K562 (cell line): Measurements from ENCODE around the gene PRPF39. TPM values are rescaled to one million over a fixed set of nuclear protein-coding genes. Genes with fewer than 3 reads are reported as not detected.

Experiments
- ARID2 ChIP-seq: fragments of 450-650 bp; IDR thresholded peaks from 2 replicates; pipeline ENCODE4 v1.6.1; 2017; ENCODE audit warnings: antibody characterized with exemption, mild to moderate bottlenecking
- C11orf30 ChIP-seq: fragments of 450-650 bp; IDR thresholded peaks from 2 replicates; pipeline ENCODE4 v1.6.1; 2016; ENCODE audit warnings: low read depth, mild to moderate bottlenecking
- CCNT2 ChIP-seq: IDR thresholded peaks from 2 replicates; pipeline ENCODE4 v1.6.1; 2011; ENCODE audit warnings: borderline replicate concordance, low read depth, mild to moderate bottlenecking, moderate library complexity, mixed read lengths, low read length; ENCODE audit not compliant: insufficient read length; ENCODE audit errors: extremely low read depth
- EP300 ChIP-seq: IDR thresholded peaks from 2 replicates; pipeline ENCODE4 v1.6.1; 2012; ENCODE audit warnings: low read length, improper control_type of control experiment
- FOXK2 ChIP-seq, 2 experiments: fragments of 450-650 bp; IDR thresholded peaks in 1 of 2; conservative IDR thresholded peaks in 1 of 2; 2 replicates each; pipeline ENCODE4 v1.6.1; 2016; ENCODE audit warnings: low read depth in 2 of 2, mild to moderate bottlenecking in 1 of 2
- GATAD2B ChIP-seq: fragments of 450-650 bp; IDR thresholded peaks from 2 replicates; pipeline ENCODE4 v1.6.1; 2017; ENCODE audit warnings: mild to moderate bottlenecking, borderline replicate concordance
- HNRNPL ChIP-seq: fragments of 200-400 bp; formaldehyde crosslinking; IDR thresholded peaks from 2 replicates; pipeline ENCODE4 v1.6.1; 2017; ENCODE audit warnings: low read depth, mild to moderate bottlenecking, low read length
- KLF1 ChIP-seq: fragments of 450-650 bp; IDR thresholded peaks from 2 replicates; pipeline ENCODE4 v1.6.1; 2016; ENCODE audit warnings: missing genetic modification characterization, missing compliant biosample characterization
- MYC ChIP-seq, 2 experiments: fragments of 250-450 bp in 1 of 2; sonication (Bioruptor Pico) in 1 of 2; IDR thresholded peaks; 2 replicates each; pipeline versions ENCODE4 v1.5.1 to v1.6.1; 2012 to 2021; ENCODE audit warnings: low read depth in 2 of 2, borderline replicate concordance in 1 of 2, improper control_type of control experiment in 1 of 2, low read length in 1 of 2, mild to moderate bottlenecking in 1 of 2, moderate library complexity in 1 of 2
- POLR2B ChIP-seq: fragments of 450-650 bp; IDR thresholded peaks from 2 replicates; pipeline ENCODE4 v1.6.1; 2018; ENCODE audit warnings: low read depth; ENCODE audit not compliant: partially characterized antibody
- TAF1 ChIP-seq: IDR thresholded peaks from 2 replicates; pipeline ENCODE4 v1.6.1; 2011; ENCODE audit warnings: mild to moderate bottlenecking, low read length, moderate library complexity; ENCODE audit not compliant: insufficient read depth, control insufficient read depth, severe bottlenecking; ENCODE audit errors: extremely low read depth
- ZNF696 ChIP-seq: fragments of 250-450 bp; sonication (Bioruptor Pico); conservative IDR thresholded peaks from 2 replicates; pipeline ENCODE4 v1.4.0; 2020; ENCODE audit warnings: mild to moderate bottlenecking, moderate library complexity
- polyA plus RNA-seq, 8 experiments: library from polyadenylated mRNA; depleted of rRNA in 4 of 8; stranded (reverse) in 5 of 8; unstranded in 3 of 8; fragments of >200 nt; fragmentation: Nextera tagmentation in 2 of 8; fragmentation: Illumina TruSeq in 1 of 8; extraction: Ambion mirVana in 2 of 8; extraction: Trizol in 1 of 8; gene quantifications; 2 replicates each; pipeline versions ENCODE4 v1.2.1 to v1.2.3, GENCODE V29; 2011 to 2014; ENCODE audit warnings: inconsistent platforms in 1 of 8, missing spikeins in 1 of 8
- total RNA-seq, 7 experiments: library from RNA; depleted of rRNA in 6 of 7; stranded (reverse); fragments of >200 nt in 6 of 7; fragmentation: Illumina TruSeq in 2 of 7; extraction: Trizol in 2 of 7; gene quantifications; 2 replicates each; pipeline versions ENCODE4 v1.2.1 to v1.2.3, GENCODE V29; 2011 to 2021; ENCODE audit warnings: low replicate concordance in 1 of 7
- TF ChIP-seq, protein P1 (sequence below): sonication (generic); formaldehyde crosslinking; IDR thresholded peaks from 2 replicates; pipeline ENCODE4 v1.8.0; 2023; ENCODE audit warnings: missing genetic modification reagents, mild to moderate bottlenecking, borderline replicate concordance
- TF ChIP-seq, protein P2 (sequence below): IDR thresholded peaks from 2 replicates; pipeline ENCODE4 v1.6.1; 2011; ENCODE audit not compliant: insufficient read length; ENCODE audit errors: extremely low read depth
- TF ChIP-seq, protein P3 (sequence below): fragments of 250-450 bp; sonication (Bioruptor Pico); IDR thresholded peaks from 2 replicates; pipeline ENCODE4 v1.5.0; 2020; ENCODE audit warnings: mild to moderate bottlenecking
- TF ChIP-seq, protein P4 (sequence below): sonication (generic); formaldehyde crosslinking; IDR thresholded peaks from 2 replicates; pipeline ENCODE4 v1.8.1; 2023; ENCODE audit warnings: mild to moderate bottlenecking, missing genetic modification reagents

The PRPF39 gene
- total and polyA plus RNA-seq, 9 of the 15 experiments (the other 6 are each of a cell fraction or from before 2014, with no cell fraction given), result 13.3 to 50.4 (median 24.8) TPM

- TF ChIP-seq, protein P1, sequence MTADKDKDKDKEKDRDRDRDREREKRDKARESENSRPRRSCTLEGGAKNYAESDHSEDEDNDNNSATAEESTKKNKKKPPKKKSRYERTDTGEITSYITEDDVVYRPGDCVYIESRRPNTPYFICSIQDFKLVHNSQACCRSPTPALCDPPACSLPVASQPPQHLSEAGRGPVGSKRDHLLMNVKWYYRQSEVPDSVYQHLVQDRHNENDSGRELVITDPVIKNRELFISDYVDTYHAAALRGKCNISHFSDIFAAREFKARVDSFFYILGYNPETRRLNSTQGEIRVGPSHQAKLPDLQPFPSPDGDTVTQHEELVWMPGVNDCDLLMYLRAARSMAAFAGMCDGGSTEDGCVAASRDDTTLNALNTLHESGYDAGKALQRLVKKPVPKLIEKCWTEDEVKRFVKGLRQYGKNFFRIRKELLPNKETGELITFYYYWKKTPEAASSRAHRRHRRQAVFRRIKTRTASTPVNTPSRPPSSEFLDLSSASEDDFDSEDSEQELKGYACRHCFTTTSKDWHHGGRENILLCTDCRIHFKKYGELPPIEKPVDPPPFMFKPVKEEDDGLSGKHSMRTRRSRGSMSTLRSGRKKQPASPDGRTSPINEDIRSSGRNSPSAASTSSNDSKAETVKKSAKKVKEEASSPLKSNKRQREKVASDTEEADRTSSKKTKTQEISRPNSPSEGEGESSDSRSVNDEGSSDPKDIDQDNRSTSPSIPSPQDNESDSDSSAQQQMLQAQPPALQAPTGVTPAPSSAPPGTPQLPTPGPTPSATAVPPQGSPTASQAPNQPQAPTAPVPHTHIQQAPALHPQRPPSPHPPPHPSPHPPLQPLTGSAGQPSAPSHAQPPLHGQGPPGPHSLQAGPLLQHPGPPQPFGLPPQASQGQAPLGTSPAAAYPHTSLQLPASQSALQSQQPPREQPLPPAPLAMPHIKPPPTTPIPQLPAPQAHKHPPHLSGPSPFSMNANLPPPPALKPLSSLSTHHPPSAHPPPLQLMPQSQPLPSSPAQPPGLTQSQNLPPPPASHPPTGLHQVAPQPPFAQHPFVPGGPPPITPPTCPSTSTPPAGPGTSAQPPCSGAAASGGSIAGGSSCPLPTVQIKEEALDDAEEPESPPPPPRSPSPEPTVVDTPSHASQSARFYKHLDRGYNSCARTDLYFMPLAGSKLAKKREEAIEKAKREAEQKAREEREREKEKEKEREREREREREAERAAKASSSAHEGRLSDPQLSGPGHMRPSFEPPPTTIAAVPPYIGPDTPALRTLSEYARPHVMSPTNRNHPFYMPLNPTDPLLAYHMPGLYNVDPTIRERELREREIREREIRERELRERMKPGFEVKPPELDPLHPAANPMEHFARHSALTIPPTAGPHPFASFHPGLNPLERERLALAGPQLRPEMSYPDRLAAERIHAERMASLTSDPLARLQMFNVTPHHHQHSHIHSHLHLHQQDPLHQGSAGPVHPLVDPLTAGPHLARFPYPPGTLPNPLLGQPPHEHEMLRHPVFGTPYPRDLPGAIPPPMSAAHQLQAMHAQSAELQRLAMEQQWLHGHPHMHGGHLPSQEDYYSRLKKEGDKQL (CRISPR knock-in tag), result no peak
- TF ChIP-seq C11orf30, result peak; percentile 68
- TF ChIP-seq GATAD2B, result no peak
- peak; percentile 57 for TF ChIP-seq POLR2B
- TF ChIP-seq ZNF696, result no peak
- TF ChIP-seq HNRNPL, result no peak
- TF ChIP-seq, protein P2, sequence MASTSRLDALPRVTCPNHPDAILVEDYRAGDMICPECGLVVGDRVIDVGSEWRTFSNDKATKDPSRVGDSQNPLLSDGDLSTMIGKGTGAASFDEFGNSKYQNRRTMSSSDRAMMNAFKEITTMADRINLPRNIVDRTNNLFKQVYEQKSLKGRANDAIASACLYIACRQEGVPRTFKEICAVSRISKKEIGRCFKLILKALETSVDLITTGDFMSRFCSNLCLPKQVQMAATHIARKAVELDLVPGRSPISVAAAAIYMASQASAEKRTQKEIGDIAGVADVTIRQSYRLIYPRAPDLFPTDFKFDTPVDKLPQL, result no peak
- peak; percentile 49 to 74; a peak in 3 of 4 replicates for TF ChIP-seq FOXK2 (conservative IDR thresholded peaks at IDR 0.05 in 1 of 2, IDR thresholded peaks at IDR 0.05 in 1 of 2; ENCODE audit: low read depth in 2 of 2)
- peak; percentile 20; the same call in 1 of the 2 replicates for TF ChIP-seq EP300
- no peak for TF ChIP-seq KLF1 (tag)
- peak; percentile 60 for TF ChIP-seq TAF1
- TF ChIP-seq, protein P3, sequence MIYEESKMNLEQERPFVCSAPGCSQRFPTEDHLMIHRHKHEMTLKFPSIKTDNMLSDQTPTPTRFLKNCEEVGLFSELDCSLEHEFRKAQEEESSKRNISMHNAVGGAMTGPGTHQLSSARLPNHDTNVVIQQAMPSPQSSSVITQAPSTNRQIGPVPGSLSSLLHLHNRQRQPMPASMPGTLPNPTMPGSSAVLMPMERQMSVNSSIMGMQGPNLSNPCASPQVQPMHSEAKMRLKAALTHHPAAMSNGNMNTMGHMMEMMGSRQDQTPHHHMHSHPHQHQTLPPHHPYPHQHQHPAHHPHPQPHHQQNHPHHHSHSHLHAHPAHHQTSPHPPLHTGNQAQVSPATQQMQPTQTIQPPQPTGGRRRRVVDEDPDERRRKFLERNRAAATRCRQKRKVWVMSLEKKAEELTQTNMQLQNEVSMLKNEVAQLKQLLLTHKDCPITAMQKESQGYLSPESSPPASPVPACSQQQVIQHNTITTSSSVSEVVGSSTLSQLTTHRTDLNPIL, result no peak
- peak; percentile 62; the same call in 1 of the 2 replicates for TF ChIP-seq MYC (IDR thresholded peaks at IDR 0.05; ENCODE audit: low read depth, low read length)
- TF ChIP-seq MYC (CRISPR knock-in tag; IDR thresholded peaks at IDR 0.05; ENCODE audit: borderline replicate concordance, low read depth), result no peak
- no peak for TF ChIP-seq CCNT2
- TF ChIP-seq ARID2, result no peak
- TF ChIP-seq, protein P4, sequence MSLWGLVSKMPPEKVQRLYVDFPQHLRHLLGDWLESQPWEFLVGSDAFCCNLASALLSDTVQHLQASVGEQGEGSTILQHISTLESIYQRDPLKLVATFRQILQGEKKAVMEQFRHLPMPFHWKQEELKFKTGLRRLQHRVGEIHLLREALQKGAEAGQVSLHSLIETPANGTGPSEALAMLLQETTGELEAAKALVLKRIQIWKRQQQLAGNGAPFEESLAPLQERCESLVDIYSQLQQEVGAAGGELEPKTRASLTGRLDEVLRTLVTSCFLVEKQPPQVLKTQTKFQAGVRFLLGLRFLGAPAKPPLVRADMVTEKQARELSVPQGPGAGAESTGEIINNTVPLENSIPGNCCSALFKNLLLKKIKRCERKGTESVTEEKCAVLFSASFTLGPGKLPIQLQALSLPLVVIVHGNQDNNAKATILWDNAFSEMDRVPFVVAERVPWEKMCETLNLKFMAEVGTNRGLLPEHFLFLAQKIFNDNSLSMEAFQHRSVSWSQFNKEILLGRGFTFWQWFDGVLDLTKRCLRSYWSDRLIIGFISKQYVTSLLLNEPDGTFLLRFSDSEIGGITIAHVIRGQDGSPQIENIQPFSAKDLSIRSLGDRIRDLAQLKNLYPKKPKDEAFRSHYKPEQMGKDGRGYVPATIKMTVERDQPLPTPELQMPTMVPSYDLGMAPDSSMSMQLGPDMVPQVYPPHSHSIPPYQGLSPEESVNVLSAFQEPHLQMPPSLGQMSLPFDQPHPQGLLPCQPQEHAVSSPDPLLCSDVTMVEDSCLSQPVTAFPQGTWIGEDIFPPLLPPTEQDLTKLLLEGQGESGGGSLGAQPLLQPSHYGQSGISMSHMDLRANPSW, result no peak
These were observed 51.9 kb downstream of the PRPF39 start, which contains the start of gene FANCM (continued) for GRCh38 chr14:45135659-45136395.
